Left lung (tissue), 10 donors: ENCODE measurements around the gene STK39. TPM values are rescaled to one million over a fixed set of nuclear protein-coding genes. Genes with fewer than 3 reads are reported as not detected.

ENCODE experiments used
- ATAC-seq: fragments of 200-7000 bp; cut with Tn5 transposase; one replicate; pipeline ENCODE4 v1.9.1; 2020; ENCODE audit warnings: moderate library complexity
- DNase-seq, 4 donors: peaks; one replicate each; pipeline ENCODE4 v3.0.0-alpha.2; 2013 to 2020
- H3K27ac ChIP-seq, 2 donors: fragments of 200-600 bp; sonication (generic) in 1 of 2; one replicate each; pipeline versions ENCODE4 v1.5.0 to v1.8.0; 2020 to 2021
- H3K27me3 ChIP-seq, 2 donors: fragments of 200-600 bp; sonication (generic) in 1 of 2; one replicate each; pipeline versions ENCODE4 v1.5.0 to v1.8.0; 2020 to 2021
- H3K36me3 ChIP-seq, 2 donors: fragments of 200-600 bp; sonication (generic) in 1 of 2; one replicate each; pipeline versions ENCODE4 v1.5.0 to v1.8.0; 2020 to 2021
- H3K4me1 ChIP-seq, 2 donors: fragments of 200-600 bp; one replicate each; pipeline ENCODE4 v1.8.0; 2021
- H3K4me3 ChIP-seq, 2 donors: fragments of 200-600 bp; sonication (generic) in 1 of 2; one replicate each; pipeline versions ENCODE4 v1.5.0 to v1.8.0; 2020 to 2021; ENCODE audit warnings: mild to moderate bottlenecking in 1 of 2
- H3K9me3 ChIP-seq, 2 donors: fragments of 200-600 bp; sonication (generic) in 1 of 2; one replicate each; pipeline versions ENCODE4 v1.5.0 to v1.8.0; 2020 to 2021
- intact Hi-C, 2 donors: fragments of 100-400 bp; cut with DNase I; formaldehyde crosslinking; loops; one replicate each; pipeline versions ENCODE4 v1.11.2 to v1.14.2; 2022
- polyA plus RNA-seq, 6 donors: library from polyadenylated mRNA; unstranded; fragments of 120-200 nt; gene quantifications; one replicate each; pipeline ENCODE4 v1.2.1, GENCODE V29; 2013; ENCODE audit not compliant: insufficient read length in 6 of 6
- total RNA-seq, 2 donors: library from RNA; stranded (reverse); fragmentation: NEBNext Ultra II Directional; extraction: Animal tissue kit (Norgen Biotek cat#: 25700); gene quantifications; one replicate each; pipeline ENCODE4 v1.2.1, GENCODE V29; 2021
- TF ChIP-seq, protein P1 (sequence below), 2 donors: fragments of 200-600 bp; sonication (generic) in 1 of 2; IDR thresholded peaks; one replicate each; pipeline versions ENCODE4 v1.5.0 to v1.8.0; 2021; ENCODE audit warnings: antibody characterized with exemption in 2 of 2
- donor health status: DM: no; HTN: yes; CAD: no.
- donor health status: DM: no; HTN: no; CAD: no.

STK39 gene
- total and polyA plus RNA-seq, 8 donors, result 15.7 to 31.3 (median 27.0) TPM

- TF ChIP-seq, protein P1, sequence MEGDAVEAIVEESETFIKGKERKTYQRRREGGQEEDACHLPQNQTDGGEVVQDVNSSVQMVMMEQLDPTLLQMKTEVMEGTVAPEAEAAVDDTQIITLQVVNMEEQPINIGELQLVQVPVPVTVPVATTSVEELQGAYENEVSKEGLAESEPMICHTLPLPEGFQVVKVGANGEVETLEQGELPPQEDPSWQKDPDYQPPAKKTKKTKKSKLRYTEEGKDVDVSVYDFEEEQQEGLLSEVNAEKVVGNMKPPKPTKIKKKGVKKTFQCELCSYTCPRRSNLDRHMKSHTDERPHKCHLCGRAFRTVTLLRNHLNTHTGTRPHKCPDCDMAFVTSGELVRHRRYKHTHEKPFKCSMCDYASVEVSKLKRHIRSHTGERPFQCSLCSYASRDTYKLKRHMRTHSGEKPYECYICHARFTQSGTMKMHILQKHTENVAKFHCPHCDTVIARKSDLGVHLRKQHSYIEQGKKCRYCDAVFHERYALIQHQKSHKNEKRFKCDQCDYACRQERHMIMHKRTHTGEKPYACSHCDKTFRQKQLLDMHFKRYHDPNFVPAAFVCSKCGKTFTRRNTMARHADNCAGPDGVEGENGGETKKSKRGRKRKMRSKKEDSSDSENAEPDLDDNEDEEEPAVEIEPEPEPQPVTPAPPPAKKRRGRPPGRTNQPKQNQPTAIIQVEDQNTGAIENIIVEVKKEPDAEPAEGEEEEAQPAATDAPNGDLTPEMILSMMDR (IDR thresholded peaks at IDR 0.05), result no peak
- ATAC-seq (no peak), DNase-seq (no peak)
- intact Hi-C loops, result no loop called here
- Histone ChIP-seq H3K4me1 (peaks cover 4 to 18% of the 10 kb centered on the region in 2 donors), H3K9me3 (no peaks in the 10 kb centered on the region), H3K27me3 (no peaks in the 10 kb centered on the region), H3K27ac (no peak overlapping the region), H3K4me3 (no peak overlapping the region), H3K36me3 (no peaks in the 10 kb centered on the region)
These were observed 39.5 kb downstream of the STK39 start for GRCh38 chr2:168207851-168208250.

DNA sequence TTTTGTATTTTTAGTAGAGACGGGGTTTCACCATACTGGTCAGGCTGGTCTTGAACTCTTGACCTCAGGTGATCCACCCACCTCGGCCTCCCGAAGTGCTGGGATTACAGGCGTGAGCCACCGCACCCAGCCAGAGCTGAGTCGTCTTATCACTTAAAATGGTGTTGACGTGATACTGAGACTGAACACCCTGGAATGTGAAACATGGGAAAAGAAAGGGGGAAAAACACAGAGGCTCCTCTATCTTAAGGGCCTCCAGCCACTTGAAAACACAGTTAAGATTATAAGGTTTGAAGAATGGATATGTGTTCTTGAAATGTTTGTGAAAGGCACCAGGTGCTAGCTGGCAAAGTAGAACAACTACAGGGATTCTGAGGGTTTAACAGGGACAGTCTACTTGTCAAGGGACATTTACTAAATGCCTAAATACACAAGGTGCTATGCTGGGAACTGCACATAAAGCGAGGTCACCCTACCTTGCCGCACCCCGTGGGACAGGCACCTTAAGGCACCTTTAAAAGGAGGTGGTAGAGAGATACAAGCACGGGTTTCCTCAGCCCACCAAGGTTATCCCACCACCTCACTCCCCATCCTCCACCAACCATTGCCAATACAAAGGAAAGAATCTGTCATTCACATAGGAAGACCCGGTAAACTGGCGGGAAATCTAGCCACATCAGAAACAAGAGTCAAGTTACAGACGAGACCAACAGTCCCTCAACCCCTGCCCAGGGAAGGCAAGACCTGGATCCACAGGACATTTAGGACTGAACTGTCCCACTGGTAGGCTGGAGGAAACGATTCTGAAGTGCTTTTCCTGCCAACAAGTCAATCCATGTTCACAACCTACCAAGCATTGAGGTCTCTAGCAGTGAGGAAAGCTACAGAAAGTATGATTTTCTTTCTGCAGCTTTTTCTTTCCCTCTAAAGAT lies 43.4 kb downstream of the STK39 start:
- intact Hi-C loops, result no loop called here
- Histone ChIP-seq H3K4me3 (no peak overlapping the region), H3K36me3 (no peaks in the 10 kb centered on the region), H3K27ac (no peak overlapping the region), H3K4me1 (peaks cover 0 to 4% of the 10 kb centered on the region in 2 donors), H3K27me3 (no peaks in the 10 kb centered on the region), H3K9me3 (no peaks in the 10 kb centered on the region)
- DNase-seq (no peak), ATAC-seq (peak; percentile 72)
- TF ChIP-seq, protein P1 (IDR thresholded peaks at IDR 0.05), result no peak

DNA sequence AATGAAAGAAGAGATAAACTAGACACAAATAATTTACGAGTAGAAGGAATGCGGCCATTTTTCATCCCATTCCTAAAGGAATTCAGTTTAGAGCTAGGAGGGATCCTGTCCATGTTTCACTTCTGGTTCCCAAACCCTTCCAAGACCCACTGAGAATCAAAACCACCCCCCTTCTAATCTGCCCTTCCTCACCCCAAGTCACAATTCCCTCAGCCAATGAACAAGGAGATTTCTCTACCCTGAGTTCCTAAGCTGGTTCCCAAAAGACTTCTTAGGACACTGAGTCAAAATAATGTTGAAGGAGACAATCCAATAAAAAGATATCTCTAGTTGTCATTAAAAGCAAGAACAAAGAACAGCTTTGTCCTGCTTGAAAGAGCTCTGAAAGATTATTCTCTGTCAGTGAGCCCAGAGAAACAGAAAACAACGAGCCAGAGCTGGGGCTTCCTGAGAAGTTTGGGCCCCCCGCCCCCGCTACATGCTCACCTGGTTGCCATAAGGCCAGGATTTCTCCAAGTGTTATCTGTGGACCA lies 45.7 kb downstream of the STK39 start:
- H3K4me1 ChIP-seq, result peaks cover 0 to 9% of the 10 kb centered on the region in 2 donors
- ATAC-seq (no peak), DNase-seq (no peak)
- TF ChIP-seq, protein P1 (IDR thresholded peaks at IDR 0.05), result no peak
- intact Hi-C loops, result no loop called here
- no peaks in the 10 kb centered on the region for H3K36me3 ChIP-seq
- no peak overlapping the region for H3K27ac ChIP-seq
- no peaks in the 10 kb centered on the region for H3K27me3 ChIP-seq
- no peak overlapping the region for H3K4me3 ChIP-seq
- no peaks in the 10 kb centered on the region for H3K9me3 ChIP-seq

DNA sequence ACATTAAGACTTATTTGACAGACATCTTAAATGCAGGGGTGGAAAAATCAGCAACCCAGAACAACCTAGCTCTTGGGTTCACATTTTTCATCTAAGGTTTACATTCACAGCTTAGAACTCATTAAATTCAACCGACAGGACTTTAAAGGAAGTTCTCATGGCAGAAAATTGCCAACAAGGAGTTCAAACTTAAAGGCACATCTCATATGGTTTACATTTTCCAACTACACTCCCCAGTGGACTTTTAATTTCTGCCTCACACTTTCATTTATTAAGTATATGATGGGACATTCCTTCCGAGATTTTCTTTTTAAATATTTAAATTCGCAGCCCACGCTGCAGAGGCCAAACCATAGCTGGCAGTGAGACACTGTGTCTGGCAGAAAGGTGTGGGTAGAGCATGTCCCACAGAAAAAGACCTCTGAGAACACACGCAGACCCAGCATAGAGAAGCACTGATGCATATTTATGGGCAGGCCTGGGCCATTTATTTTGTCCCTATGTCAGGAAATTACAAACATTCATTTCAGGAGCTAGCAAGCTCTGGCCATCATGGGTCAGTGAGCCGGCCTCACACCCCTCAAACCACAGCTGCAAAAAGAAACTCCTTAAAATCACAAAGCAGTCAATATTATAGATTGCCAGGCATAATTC lies 46.3 kb downstream of the STK39 start:
- TF ChIP-seq, protein P1 (IDR thresholded peaks at IDR 0.05), result no peak
- H3K27ac ChIP-seq, result no peak overlapping the region
- H3K27me3 ChIP-seq, result no peaks in the 10 kb centered on the region
- H3K4me3 ChIP-seq, result no peak overlapping the region
- ATAC-seq (no peak), DNase-seq (no peak)
- no peaks in the 10 kb centered on the region for H3K9me3 ChIP-seq
- peaks cover 0 to 9% of the 10 kb centered on the region in 2 donors for H3K4me1 ChIP-seq
- intact Hi-C loops, result no loop called here
- H3K36me3 ChIP-seq, result no peaks in the 10 kb centered on the region
